SU-DHL-6 (cell line): Measurements from ENCODE around the gene ZNF213.
A peak's percentile ranks its signal among the peaks of the same experiment; 100 is the strongest.
"Not testable (repeated sequence)": the region's sequence is repeated elsewhere in the genome, so short reads cannot be mapped to it uniquely, and the experiment has no call there.

ENCODE experiments used
- H2AFZ ChIP-seq: fragments of 200-600 bp; sonication (generic); 2 replicates; pipeline ENCODE4 v1.6.1; 2014; ENCODE audit warnings: low read depth, mild to moderate bottlenecking, moderate library complexity, mixed read lengths, antibody characterized with exemption, low read length; ENCODE audit not compliant: severe bottlenecking
- H3F3A ChIP-seq: fragments of 200-600 bp; shearing (Covaris generic); 2 replicates; pipeline ENCODE4 v1.6.0; 2016; ENCODE audit warnings: antibody characterized with exemption, mild to moderate bottlenecking; ENCODE audit not compliant: insufficient read depth
- H3K27ac ChIP-seq: fragments of 200-600 bp; sonication (generic); 2 replicates; pipeline ENCODE4 v1.5.1; 2016; ENCODE audit warnings: low read depth, mild to moderate bottlenecking, low read length, moderate library complexity, mixed read lengths
- H3K27me3 ChIP-seq: fragments of 200-600 bp; sonication (generic), shearing (Covaris generic); 2 replicates; pipeline ENCODE4 v1.6.0; 2014; ENCODE audit warnings: mild to moderate bottlenecking, low read length
- H3K36me3 ChIP-seq: fragments of 200-600 bp; sonication (generic); 2 replicates; pipeline ENCODE4 v1.6.1; 2014; ENCODE audit warnings: mild to moderate bottlenecking, low read length, mixed read lengths
- H3K4me2 ChIP-seq: fragments of 300-600, 200-600 bp; shearing (Covaris generic), sonication (generic); 2 replicates; pipeline ENCODE4 v1.6.0; 2014; ENCODE audit warnings: low read length, low read depth, mild to moderate bottlenecking; ENCODE audit not compliant: poor library complexity, severe bottlenecking
- H3K4me3 ChIP-seq: fragments of 200-600 bp; sonication (generic); 2 replicates; pipeline ENCODE4 v1.5.1; 2014; ENCODE audit warnings: antibody characterized with exemption, low read length, mild to moderate bottlenecking, mixed read lengths; ENCODE audit not compliant: insufficient read depth, poor library complexity, severe bottlenecking
- H3K79me2 ChIP-seq: fragments of 200-600 bp; sonication (generic); 2 replicates; pipeline ENCODE4 v1.6.1; 2014; ENCODE audit warnings: mild to moderate bottlenecking, low read length, moderate library complexity; ENCODE audit not compliant: insufficient read depth
- H3K9ac ChIP-seq: fragments of 200-600 bp; sonication (generic); 2 replicates; pipeline ENCODE4 v1.7.0; 2014; ENCODE audit warnings: mild to moderate bottlenecking, low read length
- H3K9me2 ChIP-seq: fragments of 200-600 bp; sonication (generic); replicated peaks from 2 replicates; pipeline ENCODE4 v1.6.1; 2014; ENCODE audit warnings: low read length; ENCODE audit not compliant: insufficient read depth
- H3K9me3 ChIP-seq: fragments of 200-600 bp; sonication (generic); 2 replicates; pipeline ENCODE4 v1.6.1; 2014; ENCODE audit warnings: low read length, mixed read lengths; ENCODE audit not compliant: insufficient read depth
- H4K20me1 ChIP-seq: fragments of 200-600 bp; sonication (generic); 2 replicates; pipeline ENCODE4 v1.6.1; 2014; ENCODE audit warnings: low read depth, mild to moderate bottlenecking, antibody characterized with exemption, low read length, moderate library complexity, mixed read lengths
- EZH2phosphoT487 ChIP-seq: fragments of 200-600 bp; sonication (generic), shearing (Covaris generic); conservative IDR thresholded peaks from 2 replicates; pipeline ENCODE4 v1.6.1; 2018; ENCODE audit warnings: mild to moderate bottlenecking, antibody characterized with exemption, low read length, moderate library complexity, mixed read lengths
- TF ChIP-seq, protein P1 (sequence below): fragments of 200-600 bp; sonication (generic); IDR thresholded peaks from one replicate; pipeline ENCODE4 v1.5.1; 2017; ENCODE audit warnings: antibody characterized with exemption, mild to moderate bottlenecking, low read length, moderate library complexity; ENCODE audit not compliant: insufficient read depth, poor library complexity, severe bottlenecking

ZNF213 gene

DNA sequence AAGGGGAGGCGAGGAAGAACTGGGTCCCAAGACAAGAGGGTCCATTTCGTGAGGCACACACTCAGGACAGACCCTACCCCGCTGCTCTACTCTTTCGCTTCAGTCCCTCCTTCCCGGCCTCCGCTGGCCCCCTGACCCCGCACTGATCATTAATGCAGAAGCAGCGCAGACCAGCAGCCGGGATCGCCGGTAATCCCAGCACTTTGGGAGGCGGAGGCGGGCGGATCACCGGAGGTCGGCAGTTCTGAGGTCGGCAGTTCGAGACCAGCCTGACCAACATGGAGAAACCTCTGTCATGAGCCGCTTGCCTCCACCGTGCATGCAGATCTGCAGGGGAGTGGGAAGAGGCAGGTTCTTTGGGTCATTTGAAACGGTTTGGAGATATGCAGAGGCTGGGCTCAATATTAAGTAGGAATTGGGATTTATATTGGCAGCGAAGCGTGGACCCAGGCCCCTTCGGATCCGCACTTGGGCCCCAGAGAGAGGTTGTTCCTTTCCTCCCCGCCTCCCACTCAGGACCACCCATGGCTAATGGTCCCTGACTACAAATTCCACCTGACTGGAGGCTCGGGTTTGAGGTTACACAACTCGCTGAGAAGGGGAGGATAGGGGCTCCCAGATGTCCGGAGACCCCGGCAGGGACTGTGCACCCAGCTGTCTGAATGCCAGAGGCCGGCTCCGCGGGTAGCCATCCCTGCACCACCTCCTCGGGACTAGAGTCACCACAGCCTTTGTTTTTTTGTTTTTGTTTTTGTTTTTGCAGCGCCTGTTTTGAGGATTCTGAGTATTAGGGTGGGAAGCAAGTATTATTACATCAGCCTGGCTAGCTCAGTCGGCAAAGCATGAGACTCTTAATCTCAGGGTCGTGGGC, 29.5 kb downstream of the ZNF213 start:
- no peak for TF ChIP-seq EZH2phosphoT487
- TF ChIP-seq, protein P1, sequence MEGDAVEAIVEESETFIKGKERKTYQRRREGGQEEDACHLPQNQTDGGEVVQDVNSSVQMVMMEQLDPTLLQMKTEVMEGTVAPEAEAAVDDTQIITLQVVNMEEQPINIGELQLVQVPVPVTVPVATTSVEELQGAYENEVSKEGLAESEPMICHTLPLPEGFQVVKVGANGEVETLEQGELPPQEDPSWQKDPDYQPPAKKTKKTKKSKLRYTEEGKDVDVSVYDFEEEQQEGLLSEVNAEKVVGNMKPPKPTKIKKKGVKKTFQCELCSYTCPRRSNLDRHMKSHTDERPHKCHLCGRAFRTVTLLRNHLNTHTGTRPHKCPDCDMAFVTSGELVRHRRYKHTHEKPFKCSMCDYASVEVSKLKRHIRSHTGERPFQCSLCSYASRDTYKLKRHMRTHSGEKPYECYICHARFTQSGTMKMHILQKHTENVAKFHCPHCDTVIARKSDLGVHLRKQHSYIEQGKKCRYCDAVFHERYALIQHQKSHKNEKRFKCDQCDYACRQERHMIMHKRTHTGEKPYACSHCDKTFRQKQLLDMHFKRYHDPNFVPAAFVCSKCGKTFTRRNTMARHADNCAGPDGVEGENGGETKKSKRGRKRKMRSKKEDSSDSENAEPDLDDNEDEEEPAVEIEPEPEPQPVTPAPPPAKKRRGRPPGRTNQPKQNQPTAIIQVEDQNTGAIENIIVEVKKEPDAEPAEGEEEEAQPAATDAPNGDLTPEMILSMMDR: no peak

DNA sequence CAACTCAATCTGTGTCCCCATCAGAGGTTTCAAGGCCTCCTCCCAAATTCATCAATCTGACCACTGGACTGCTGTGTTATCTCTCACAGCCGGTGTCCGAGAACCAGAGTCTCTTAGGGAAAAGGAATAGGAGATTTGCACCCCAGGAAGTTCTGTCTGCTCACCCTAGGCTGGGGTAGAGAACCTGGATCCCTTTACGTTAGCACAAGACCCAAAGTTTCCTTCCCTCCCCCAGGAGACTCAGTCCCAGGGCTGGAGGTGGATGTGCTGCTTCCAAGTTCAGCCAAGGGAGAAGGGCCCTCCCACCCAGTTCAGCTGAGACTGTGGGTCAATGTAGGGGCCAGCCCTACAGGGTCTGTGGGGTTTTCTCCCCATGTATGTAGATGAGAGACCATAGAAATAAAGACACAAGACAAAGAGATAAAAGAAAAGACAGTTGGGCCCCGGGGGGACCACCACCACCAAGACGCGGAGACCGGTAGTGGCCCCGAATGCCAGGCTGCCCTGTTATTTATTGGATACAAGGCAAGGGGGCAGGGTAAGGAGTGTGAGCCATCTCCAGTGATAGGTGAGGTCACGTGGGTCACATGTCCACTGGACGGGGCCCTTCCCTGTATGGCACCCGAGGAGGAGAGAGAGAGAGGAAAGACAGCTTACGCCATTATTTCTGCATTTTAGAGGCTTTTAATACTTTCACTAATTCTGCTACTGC, 30.4 kb downstream of the ZNF213 start:
- Histone ChIP-seq H3K27me3 (no peaks in the 10 kb centered on the region), H3K9ac (peak overlapping the region; percentile 49), H3F3A (no peaks in the 10 kb centered on the region), H3K36me3 (no peaks in the 10 kb centered on the region), H3K9me2 (no peaks in the 10 kb centered on the region), H2AFZ (peak overlapping the region; percentile 91), H4K20me1 (no peaks in the 10 kb centered on the region), H3K4me3 (peak overlapping the region; percentile 11), H3K9me3 (no peaks in the 10 kb centered on the region), H3K27ac (no peak overlapping the region), H3K4me2 (peak overlapping the region; percentile 42), H3K79me2 (no peaks in the 10 kb centered on the region)
- TF ChIP-seq, protein P1: no peak
- TF ChIP-seq EZH2phosphoT487: no peak

More for the DNA sequence above, 29.5 kb downstream of the ZNF213 start:
- Histone ChIP-seq H4K20me1 (no peaks in the 10 kb centered on the region), H3F3A (no peaks in the 10 kb centered on the region), H3K27ac (no peak overlapping the region), H3K4me2 (no peak overlapping the region), H2AFZ (no peak overlapping the region), H3K9ac (no peak overlapping the region), H3K36me3 (no peaks in the 10 kb centered on the region), H3K9me3 (no peaks in the 10 kb centered on the region), H3K27me3 (no peaks in the 10 kb centered on the region), H3K79me2 (no peaks in the 10 kb centered on the region), H3K4me3 (no peak overlapping the region), H3K9me2 (no peaks in the 10 kb centered on the region)

GRCh38 chr16:3166505-3166886, 31.7 kb downstream of the ZNF213 start:
- Histone ChIP-seq H3K4me3 (no peak overlapping the region), H3K27me3 (no peaks in the 10 kb centered on the region), H3F3A (no peaks in the 10 kb centered on the region), H3K9me2 (no peaks in the 10 kb centered on the region), H2AFZ (no peak overlapping the region), H3K27ac (no peak overlapping the region), H3K9me3 (no peaks in the 10 kb centered on the region), H3K79me2 (no peaks in the 10 kb centered on the region), H4K20me1 (no peaks in the 10 kb centered on the region), H3K4me2 (no peak overlapping the region), H3K9ac (no peak overlapping the region), H3K36me3 (no peaks in the 10 kb centered on the region)
- TF ChIP-seq, protein P1: no peak
- no peak for TF ChIP-seq EZH2phosphoT487

- not testable (repeated sequence) for H3K27me3 ChIP-seq, H3K36me3 ChIP-seq, H3K79me2 ChIP-seq, H2AFZ ChIP-seq, H3F3A ChIP-seq, H3K9me3 ChIP-seq, H3K27ac ChIP-seq, H3K9me2 ChIP-seq, H3K4me3 ChIP-seq, H3K4me2 ChIP-seq, H4K20me1 ChIP-seq, H3K9ac ChIP-seq
Observed at GRCh38 chr16:3168729-3169128, 33.9 kb downstream of the ZNF213 start.
